ENCODE data around the gene HIVEP3.

The HIVEP3 gene

DNA sequence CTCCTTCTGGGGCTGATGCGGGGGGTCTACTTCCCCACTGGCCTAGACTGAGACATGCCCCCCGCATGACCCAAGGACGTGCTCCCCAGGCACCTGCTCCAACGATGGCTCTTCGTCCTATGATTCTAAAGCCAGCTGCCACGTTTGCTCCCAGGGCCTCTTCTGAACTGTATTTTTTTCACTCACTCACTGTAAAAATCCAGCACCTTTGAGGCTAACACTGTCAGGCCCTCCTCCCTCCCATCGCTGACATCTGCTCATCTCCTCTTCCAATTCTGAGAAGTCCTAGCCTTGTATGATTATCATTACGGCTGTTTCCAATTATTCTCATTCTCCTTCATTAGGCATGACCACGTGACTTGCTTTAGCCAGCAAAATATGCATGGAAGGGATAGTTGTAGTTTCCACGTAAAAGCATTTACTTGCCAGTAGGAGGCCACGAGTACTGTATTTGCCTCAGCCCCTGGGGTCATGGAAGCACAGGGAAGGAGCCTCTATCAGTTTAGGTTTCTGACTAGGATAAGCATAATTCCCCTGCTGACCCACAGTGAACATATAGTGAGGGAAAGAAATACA, 415.1 kb downstream of the HIVEP3 start:
- FAIRE-seq: no peak

DNA sequence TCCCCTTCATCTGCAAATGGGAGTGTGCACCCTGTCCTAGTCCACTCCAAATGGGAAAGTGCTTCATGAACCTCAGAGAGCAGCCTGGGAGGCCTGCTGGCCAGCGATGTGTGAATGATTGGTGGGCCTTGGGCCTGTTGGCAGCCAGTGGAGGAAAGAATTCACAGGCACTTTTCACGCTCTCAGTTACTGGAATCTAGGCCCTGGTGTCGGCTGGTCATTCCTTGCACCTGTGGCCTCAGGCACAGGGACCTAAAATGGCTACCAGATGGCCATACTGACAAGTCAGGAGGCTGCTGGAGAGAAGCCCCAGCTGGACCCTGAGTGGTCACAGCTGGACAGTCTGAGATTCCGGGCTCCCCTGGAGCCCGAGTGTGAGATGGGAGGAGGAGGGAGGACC, 415.8 kb downstream of the HIVEP3 start:
- no peak for FAIRE-seq

DNA sequence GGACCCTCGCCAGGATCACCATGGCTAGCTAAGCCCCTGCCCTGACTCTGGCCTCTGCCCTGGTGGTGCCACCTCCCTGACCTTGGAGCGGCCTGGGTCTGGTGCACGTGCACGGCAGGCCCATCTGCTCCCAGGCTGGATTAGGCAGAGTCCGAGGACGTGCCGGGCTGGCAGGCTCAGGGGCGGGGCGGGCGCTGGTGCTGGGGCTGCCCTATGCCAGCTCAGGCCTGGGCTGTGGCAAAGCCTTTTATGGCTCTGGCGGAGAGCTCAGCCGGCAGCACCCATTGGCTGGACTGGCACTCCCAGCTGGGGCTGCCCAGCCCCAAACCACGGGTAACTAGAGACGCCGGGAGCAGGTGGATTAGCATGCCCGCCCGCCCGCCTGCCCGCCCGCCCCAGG, 417.1 kb downstream of the HIVEP3 start:
- no peak for FAIRE-seq

DNA sequence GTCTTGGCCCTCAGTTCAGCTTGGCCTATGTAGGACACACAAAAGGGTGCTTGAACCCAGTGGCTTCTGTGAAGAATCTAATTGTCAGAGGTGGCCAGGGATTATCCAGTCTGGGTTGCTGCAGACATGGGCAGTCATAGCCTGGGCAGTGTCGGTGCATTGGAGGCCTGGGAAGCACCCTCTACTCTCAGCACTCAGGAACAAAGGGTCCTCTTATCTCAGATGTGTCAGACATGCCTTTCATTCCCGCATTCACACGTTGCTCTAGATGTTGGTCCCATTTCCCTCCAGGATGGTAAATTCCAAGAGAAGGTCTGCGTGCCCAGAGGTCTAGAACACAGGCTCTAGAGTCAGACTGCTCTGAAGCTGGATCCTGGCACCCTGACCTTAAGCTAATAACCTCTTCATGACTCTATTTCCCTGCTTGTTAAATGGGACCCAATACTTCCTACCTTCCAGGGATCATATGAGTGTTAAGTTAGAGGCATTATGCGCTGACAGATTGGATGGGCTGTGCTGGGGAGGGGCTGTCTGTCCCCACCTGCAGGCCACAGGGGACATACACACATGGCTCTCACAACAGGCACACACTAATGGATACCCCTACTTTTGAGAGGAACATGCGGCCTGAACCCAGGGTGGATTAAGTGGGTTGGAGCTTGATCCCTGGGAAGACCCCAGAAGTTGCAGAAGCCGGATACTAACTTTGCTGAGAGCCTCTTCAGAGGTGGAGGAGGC, 417.8 kb downstream of the HIVEP3 start:
- FAIRE-seq: no peak

DNA sequence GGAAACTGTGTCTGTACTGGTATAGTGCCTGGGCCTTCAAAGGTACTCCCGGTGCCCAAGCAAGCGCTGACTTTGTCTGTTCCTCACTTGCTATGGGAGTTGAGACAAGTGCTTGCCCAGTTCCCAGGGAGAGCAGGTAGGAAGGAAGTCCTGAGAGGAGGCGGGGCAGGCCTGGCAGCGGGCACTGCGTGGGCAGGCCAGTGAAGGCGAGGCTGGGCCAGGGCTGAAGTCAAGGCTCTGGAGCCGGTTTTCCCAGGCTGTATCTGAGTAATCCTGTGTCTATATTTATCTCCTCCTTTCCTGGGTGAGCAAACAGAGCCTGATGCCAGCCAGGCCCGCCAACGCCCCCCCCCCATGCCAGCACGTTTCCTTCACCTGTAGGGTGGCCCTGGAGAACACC, 418.3 kb downstream of the HIVEP3 start:
- no peak for FAIRE-seq

DNA sequence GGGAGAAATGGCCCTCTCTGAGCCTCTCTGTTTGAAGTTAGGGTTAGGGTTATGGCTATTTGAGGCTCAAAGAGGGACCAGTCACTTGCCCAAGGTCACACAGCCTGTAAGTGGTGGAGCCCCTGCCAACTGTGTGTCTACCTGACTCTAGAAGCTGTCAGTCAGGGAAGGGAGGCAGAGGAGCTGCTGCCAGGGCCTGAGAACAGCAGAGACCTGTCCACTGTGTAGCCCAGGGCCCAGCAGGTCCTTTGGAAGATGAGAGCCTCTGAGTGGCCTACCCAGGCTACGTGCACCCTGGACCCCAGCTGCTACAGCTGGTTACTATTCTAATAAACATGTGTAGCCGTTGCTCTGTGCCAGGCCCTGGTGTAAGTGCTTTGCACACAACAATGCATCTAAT, 419.1 kb downstream of the HIVEP3 start:
- no peak for FAIRE-seq

DNA sequence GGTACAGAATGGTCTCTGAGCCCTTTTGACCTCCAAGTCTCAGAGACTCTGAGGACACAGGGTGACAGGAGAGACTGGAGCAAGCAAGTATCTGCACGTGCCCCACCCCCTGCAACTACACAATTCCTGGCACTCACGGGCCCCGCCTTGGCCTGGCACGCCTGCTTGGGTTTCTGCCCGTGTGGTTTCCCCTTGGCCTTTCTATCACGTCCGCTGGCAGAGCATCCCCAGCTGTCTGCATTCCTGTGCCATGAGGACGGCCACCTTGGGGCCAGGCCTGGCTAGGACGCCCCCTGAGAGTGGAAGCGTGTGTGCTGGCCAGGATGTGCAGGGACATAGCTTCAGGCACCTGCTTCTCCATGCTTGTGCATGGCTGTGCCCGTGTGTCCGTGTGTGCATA, 419.9 kb downstream of the HIVEP3 start:
- no peak for FAIRE-seq

DNA sequence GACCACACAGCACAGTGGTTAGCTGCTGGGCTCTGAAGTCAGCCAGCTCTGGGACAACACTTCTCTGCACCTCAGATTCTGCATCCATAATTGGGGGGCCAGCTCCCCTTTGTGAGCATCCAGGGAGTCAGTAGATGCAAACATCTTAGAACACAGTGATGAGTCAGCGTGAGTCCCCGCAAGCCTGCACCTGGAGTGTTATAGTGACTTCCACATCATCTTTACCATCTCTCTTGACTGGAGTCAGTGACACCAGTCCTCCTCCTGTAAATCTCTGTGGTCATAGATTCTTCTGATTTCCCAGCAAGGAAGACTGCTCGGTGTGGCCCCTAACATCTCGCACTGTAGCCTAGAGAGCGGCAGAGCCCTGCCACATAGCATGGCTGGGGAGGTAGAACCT, 420.3 kb downstream of the HIVEP3 start:
- FAIRE-seq: no peak

DNA sequence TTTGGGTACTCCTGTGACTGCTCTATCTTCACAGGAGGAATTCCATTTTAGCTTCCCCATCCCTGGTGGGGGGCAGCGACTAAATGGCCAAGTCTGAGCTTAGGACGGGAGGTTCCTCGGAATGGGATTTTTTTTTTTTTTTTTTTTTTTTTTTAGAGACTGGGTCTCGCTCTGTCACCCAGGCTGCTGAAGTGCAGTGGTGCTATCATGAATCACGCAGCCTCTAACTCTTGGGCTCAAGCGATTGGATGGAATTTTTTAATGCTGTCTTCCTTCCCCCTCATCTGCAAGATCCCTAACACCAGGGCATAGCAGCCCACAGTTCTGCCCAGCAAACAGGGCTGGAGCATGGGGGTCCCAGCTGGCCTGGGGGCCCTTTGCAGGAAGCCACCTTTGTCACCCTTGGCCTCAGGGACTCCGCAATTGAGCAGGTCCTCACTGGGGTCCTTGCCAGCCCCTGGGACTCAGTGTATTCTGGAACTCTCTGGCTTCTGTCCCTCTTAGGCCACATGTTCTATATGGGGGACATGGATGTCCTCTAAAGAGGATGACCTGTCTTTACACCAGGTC, 421.2 kb downstream of the HIVEP3 start:
- FAIRE-seq: no peak

DNA sequence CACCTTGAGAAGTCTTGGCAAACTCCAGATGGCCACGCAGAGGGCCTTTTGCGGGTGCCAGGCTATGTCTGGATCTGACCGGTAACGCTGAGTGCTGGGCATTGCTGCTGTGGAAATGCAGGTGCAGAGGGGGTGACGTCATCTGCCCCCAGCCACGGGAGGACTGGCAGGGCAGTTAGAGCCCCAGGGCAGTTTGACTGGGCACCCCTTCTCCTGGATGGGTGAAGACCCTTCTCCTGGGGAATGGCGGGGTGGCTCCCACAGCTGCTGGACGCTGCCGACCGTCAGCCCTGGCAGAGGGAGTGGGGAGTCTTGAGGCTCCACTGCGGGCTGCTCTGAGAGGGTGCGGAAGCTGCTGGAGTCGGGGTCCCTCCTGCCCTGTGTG, 421.7 kb downstream of the HIVEP3 start:
- FAIRE-seq: no peak

DNA sequence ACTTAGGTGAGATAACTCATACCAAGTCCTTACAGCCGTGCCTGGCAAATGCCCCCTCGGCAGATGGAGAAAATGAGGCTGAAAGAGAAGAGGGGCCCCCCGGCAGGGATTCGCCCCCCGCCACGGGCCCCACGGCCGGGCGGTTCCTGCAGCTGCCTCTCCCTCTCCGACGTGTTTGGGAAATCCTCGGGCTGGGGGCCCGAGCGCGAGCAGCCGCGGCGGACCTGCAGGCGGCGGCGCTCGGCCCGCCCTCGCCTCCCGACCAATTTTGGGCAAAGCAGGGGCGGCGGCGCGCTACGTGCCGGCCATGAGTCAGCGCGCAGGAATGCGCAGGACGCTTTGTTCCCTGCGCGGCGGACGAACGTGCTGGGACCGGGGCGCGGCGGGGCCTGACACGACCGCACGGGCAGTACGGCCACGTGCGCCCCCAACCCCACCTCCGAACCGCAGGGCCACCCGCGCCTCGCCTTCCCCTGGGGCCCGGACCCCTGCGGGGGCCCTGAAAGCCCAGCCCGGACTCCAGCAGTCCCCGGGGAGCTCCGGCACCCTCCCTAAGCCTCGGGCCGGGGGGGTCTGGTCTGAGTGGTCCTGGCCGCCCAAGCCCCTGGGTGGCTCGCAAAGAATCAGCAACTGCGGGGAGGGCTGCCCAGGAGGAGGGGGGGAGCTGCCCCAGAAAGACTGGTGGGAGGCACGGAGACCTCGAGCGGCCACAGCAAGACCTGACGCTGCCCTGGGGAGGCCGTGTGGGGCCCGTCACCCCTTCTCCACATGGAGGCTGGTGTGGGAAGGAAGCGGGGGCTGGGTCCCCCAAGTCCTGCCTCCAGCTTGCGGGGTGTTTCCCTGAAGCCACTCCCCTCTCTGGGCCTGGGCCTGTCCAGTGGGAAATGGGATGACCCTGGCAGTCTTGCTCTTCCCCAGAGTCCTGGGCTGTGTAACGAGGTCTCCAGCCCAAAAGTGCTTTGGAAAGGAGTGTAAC, 422.4 kb downstream of the HIVEP3 start:
- no peak for FAIRE-seq

DNA sequence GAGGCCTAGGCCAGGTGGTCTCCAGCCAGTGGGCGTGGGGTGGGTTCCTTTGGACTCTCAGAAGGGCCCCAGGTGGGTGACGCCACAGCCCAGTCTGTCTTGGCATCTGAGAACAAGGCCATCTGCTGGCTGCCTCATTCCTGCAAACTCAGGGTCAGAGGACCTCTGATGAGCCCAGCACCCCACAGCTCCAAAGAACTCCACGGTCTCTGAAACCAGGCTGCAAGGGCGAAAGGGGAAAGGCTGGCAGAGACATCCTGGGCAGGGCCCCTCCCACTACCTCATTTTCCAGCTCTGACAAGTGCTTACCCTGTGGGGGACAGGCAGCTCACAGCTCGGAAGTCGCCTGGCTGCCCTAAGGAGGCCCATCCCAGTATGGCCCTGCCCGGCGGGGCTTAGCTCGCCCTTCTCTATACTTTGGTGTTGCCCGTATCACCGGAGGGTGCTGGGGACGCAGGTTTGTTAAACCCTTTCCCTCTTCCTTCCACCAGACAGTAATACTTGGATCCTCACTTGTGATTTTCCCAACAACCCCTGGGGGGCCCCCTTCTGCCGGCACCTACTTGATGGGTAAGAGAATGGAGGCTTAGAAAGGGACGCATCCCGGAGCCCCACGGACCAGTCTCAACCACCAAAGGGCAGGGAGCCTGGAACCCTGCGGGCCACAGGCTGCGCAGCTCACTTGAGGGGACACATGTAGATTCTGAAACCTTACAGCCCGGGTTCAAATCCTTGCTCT, 423.3 kb downstream of the HIVEP3 start:
- no peak for FAIRE-seq

DNA sequence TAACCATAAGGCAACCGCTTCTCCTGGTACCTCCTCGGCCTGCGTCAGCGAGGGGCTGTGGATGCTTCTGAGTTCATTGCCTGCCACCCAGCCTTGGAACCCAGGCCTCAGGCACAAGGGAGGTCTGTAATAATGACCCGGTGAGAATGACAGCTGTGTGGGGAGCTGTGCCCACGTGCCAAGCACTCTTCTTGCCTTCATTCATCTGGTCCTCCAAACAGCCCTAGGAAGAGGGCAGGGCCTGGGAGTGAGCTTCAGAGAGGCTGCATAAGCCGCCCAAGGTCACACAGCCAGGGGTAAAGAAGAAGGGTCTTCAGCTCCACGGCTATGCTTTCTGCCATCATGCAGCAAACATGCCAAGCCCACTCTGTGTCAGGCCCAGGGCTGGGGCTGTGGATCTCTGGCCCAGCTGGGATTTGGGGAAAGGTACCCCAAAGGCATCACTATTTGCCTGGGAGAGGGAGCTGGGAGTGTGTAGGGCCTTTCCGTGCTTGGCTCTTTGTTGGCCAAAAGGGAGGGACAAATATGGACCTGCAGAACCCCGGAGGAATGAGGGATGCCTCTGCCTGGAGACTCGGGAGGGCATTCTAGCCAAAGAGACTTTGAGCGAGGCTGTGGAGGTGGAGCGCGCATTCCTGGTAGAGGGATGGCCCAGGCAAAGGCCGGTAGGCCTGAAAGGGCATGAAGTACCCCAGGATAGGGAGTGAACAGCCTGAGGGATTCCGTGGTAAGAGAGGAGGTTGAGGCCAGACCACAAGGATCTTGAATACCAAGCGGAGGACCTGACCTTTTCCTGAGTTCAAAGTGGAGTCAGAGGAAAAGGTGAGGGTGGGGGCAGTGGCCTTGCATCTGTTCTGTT, 424.1 kb downstream of the HIVEP3 start:
- no peak for FAIRE-seq

DNA sequence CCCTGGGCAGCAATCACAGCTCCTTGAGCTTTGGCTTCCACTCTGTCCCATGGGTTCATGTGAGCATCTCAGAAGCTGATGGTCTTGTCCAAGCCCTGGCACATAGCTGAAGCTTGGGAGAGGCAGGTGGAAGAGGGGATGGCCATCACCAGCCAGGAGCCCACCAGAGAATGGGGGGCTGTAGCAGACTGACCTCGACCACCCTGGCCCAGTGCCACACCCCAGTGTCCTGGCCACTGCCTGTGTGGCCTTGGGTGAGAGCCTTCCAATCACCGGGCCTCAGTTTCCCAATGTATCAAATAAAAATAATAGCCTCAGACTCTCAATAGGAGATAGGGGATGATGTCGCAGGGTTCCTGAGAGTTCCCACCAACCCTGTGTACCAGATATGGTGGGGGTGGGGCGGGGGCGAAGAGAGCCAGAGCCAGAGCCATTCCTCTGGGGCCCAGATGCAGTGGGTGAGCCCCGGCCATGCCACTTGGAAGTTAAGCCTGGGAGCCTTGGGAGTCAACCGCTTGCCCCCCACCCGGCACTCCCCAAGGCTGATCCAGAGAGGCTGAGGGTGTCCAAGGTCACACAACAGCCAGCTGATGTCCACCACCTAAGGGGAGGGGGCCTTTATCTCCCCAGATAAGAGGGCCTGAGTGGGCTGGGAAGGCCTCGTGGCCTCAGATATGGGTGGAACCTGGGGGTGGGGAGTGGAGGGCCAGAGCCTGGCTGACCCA, 424.9 kb downstream of the HIVEP3 start:
- FAIRE-seq: no peak

DNA sequence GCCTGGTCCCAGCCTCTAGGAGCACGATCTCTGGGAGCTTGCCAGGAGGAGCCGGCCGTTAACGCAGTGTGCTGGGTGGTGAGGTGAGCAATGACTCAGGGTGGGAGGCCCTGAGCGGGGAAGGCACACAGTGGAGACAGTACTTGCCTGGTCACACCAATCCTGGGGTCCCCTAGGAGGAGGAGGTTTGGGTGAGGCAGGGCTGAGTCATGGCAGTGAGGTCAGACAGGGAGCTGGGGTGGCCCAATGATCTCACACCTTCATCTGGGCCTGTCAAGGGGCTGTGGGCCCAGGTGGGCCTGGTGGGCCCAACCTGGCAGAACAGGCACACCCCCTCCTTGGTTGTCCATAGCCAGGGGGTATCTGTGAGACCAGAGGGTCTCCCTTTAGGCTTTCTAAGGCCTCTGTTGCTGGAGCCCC, 425.6 kb downstream of the HIVEP3 start:
- no peak for FAIRE-seq

DNA sequence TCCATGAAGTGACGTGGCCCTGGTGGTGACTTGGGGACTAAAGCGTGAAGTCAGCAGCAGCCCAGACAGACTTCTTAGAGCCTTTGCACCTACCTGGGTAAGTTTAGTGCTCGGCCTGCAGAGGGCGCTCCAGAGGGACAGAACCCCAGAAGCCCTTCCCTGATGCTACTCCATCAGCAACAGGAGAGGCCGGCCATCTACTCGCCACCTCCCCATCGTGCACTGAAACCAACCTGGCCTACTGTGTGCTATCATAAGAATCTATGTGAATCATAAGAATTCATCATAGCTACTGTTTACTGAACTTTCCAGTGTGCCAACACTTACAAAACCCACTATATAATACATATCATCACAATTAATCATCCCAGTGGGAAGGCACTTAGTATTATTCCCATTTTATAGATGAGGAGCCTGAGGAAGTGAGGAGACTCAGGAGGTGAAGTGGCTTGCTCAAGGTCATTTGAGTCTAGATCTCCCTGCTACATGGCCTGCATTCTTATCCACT, 426.3 kb downstream of the HIVEP3 start:
- no peak for FAIRE-seq

DNA sequence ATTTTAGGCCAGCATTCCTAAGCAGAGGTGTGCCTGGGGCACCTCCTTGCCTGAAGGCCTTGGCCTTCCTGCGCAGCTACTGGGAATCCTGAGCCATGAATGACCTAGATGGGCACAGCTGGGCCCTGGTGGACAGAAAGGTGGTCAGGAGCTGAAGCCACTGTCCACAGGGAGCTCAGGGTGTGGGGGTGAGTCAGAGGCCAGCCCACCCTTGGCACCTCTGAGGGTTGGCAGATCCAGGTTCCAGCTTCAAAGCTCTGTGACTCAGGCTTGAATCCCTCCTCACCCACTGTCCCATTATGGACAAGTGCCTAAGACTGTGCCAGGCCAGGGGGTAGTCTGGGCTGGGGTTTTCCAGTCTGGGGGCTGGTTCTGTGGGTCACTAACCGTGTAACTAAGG, 427.8 kb downstream of the HIVEP3 start:
- FAIRE-seq: no peak

DNA sequence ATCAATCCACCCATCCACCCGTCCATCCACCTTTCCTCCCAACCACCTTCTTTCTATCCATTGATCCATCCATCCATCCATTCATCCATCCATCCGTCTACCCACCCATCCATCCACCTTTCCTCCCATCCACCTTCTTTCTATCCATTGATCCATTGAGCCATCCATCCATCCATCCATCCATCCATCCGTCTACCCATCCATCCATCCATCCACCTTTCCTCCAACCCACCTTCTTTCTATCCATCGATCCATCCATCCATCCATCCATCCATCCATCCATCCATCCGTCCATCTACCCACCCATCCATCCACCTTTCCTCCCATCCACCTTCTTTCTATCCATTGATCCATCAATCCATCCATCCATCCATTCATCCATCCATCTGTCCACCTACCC, 429.2 kb downstream of the HIVEP3 start:
- FAIRE-seq: no peak

DNA sequence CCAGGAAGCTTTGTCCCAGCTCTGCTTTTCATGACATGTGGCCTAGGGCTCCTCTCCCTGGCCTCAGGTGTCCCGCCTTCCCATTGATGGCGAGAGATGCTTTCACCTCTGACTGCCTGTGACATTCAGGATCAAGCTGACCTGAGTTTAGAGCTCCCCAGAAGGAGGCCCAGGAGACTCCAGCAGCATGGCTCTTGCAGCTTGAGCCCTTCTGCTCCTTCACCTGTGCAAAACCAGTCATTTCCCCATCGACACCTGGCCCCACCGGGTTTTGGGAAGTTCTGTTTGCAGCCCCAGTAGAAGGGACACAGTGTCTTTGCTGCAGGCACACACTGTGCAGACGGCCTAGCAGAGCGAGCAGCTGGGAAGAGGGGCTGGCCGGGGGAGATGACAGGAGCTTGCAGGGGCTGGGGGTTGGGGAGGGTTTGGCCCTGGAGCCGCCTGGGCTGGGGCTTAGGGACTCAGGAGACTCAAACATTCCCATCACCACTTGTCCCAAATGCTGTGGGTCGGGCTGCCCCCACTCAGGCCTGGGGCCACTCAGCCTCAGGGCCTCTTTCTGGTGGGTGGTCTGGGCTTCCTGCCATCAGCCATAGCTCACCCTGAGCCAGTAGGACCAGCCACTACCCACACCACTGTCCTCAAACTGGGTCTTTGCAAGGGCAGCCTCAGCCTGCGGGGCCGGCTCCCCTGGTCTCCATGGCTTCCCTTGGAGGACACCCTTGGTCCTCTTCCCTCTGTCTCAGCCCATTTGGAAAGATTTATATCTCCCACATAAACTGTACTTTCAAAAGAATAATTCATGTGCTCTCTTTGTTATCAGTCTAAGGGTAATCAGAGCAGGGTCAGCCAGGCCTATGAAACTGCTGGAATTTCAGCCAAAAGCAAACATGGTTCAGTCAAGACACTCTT, 430.4 kb downstream of the HIVEP3 start:
- no peak for FAIRE-seq

Data from TTC549 (cell line).